Calu3 (cell line): ENCODE data around the gene APAF1. TPM values are rescaled to one million over a fixed set of nuclear protein-coding genes. Genes with fewer than 3 reads are reported as not detected.

Experiments used
- BruUV-seq: library from RNA; stranded (reverse); fragments of 400-500 nt; replicated peaks from 2 replicates; lab custom pipeline; 2021; lab: Mats Ljungman, UMichigan
- CTCF ChIA-PET: fragments of 300-600 bp; sonication (Branson Sonifier 250); formaldehyde crosslinking; loops from one replicate; lab custom pipeline; 2022; ENCODE audit warnings: antibody characterized with exemption; lab: Charles Lee
- DNase-seq: peaks from one replicate; pipeline ENCODE4 v3.0.0; 2022
- H3K27ac Mint-ChIP-seq: one replicate; pipeline ENCODE4 v1.8.0; 2022; ENCODE audit warnings: mixed read lengths; ENCODE audit not compliant: unreplicated experiment
- H3K27me3 Mint-ChIP-seq: one replicate; pipeline ENCODE4 v1.8.0; 2022; ENCODE audit warnings: mixed read lengths; ENCODE audit not compliant: unreplicated experiment
- H3K36me3 Mint-ChIP-seq: one replicate; pipeline ENCODE4 v1.8.0; 2022; ENCODE audit warnings: mild to moderate bottlenecking, moderate library complexity, mixed read lengths; ENCODE audit not compliant: insufficient read depth, unreplicated experiment
- H3K4me1 Mint-ChIP-seq: one replicate; pipeline ENCODE4 v1.8.0; 2022; ENCODE audit warnings: mild to moderate bottlenecking, low read depth, mixed read lengths; ENCODE audit not compliant: unreplicated experiment
- H3K4me3 Mint-ChIP-seq: one replicate; pipeline ENCODE4 v1.8.0; 2022; ENCODE audit warnings: mild to moderate bottlenecking, low read depth, moderate library complexity, mixed read lengths; ENCODE audit not compliant: unreplicated experiment
- H3K9me3 Mint-ChIP-seq: one replicate; pipeline ENCODE4 v1.8.0; 2022; ENCODE audit warnings: low read depth, mixed read lengths; ENCODE audit not compliant: unreplicated experiment
- CTCF ChIP-seq: fragments of 200-600 bp; IDR thresholded peaks from one replicate; pipeline ENCODE4 v1.8.0; 2022; ENCODE audit warnings: antibody characterized with exemption; ENCODE audit not compliant: unreplicated experiment
- intact Hi-C: fragments of 100-400 bp; cut with micrococcal nuclease; formaldehyde crosslinking; loops from one replicate; pipeline ENCODE4 v1.10.0; 2022; ENCODE audit not compliant: unreplicated experiment
- total RNA-seq: library from RNA; stranded (reverse); gene quantifications from 2 replicates; pipeline ENCODE4 v1.2.3, GENCODE V29; 2022

Gene APAF1
- total RNA-seq, 1 experiment from 2014 or later = 24.7 TPM

GRCh38 chr12:98733667-98734350 lies 88.7 kb downstream of the APAF1 start:
- intact Hi-C loops = no loop called here
- Mint-ChIP-seq H3K36me3 (no peaks in the 10 kb centered on the region), H3K4me1 (no peaks in the 10 kb centered on the region), H3K27ac (no peak overlapping the region), H3K27me3 (no peaks in the 10 kb centered on the region), H3K4me3 (no peak overlapping the region), H3K9me3 (no peaks in the 10 kb centered on the region)
- no TSS peak for BruUV-seq
- CTCF ChIA-PET = interaction anchor here (0.6 kb wide), 1 partner anchor 112 kb away, joined by 3 read pairs; no protein-coding TSS in a partner anchor
- DNase-seq = no peak
- TF ChIP-seq CTCF = no peak

GRCh38 chr12:98735821-98736220 lies 90.7 kb downstream of the APAF1 start:
- CTCF ChIA-PET = no interaction called here
- Mint-ChIP-seq H3K27ac (no peak overlapping the region), H3K9me3 (no peaks in the 10 kb centered on the region), H3K4me1 (no peaks in the 10 kb centered on the region), H3K36me3 (no peaks in the 10 kb centered on the region), H3K4me3 (no peak overlapping the region), H3K27me3 (peaks cover 17% of the 10 kb centered on the region)
- TF ChIP-seq CTCF = no peak
- DNase-seq = no peak
- no TSS peak for BruUV-seq
- intact Hi-C loops = no loop called here

- Mint-ChIP-seq H3K27me3 (peaks cover 25% of the 10 kb centered on the region), H3K36me3 (no peaks in the 10 kb centered on the region), H3K4me3 (no peak overlapping the region), H3K27ac (no peak overlapping the region), H3K4me1 (no peaks in the 10 kb centered on the region), H3K9me3 (no peaks in the 10 kb centered on the region)
- intact Hi-C loops = no loop called here
- no TSS peak for BruUV-seq
- no peak for DNase-seq
- TF ChIP-seq CTCF = no peak
- CTCF ChIA-PET = no interaction called here
Measured at GRCh38 chr12:98736352-98737321, 91.5 kb downstream of the APAF1 start.

GRCh38 chr12:98737322-98737712 lies 92.2 kb downstream of the APAF1 start:
- intact Hi-C loops = no loop called here
- H3K4me1 Mint-ChIP-seq = no peaks in the 10 kb centered on the region
- CTCF ChIA-PET = no interaction called here
- H3K36me3 Mint-ChIP-seq = no peaks in the 10 kb centered on the region
- DNase-seq = no peak
- no peak overlapping the region for H3K27ac Mint-ChIP-seq
- peaks cover 32% of the 10 kb centered on the region for H3K27me3 Mint-ChIP-seq
- no peaks in the 10 kb centered on the region for H3K9me3 Mint-ChIP-seq
- no peak overlapping the region for H3K4me3 Mint-ChIP-seq
- BruUV-seq = no TSS peak
- no peak for TF ChIP-seq CTCF
